ENCODE measurements around the gene ZBTB8A.

- no peak for TF ChIP-seq POLR2A (IDR thresholded peaks at IDR 0.05)
- TF ChIP-seq CTCF (IDR thresholded peaks at IDR 0.05) = no peak
- no peak for TF ChIP-seq POLR2AphosphoS5 (IDR thresholded peaks at IDR 0.05)
These were observed 29.3 kb upstream of the ZBTB8A start for GRCh38 chr1:32509939-32510338.

All from breast epithelium (tissue), 3 donors.